Stimulated activated CD4-positive, alpha-beta T cell treated with anti-CD3 and anti-CD28 coated beads, Interleukin-2, amount 100 ng/mL, for 24 hours (primary cell): ENCODE measurements around the gene RASGRP2.
A peak's percentile ranks its signal among the peaks of the same experiment; 100 is the strongest.

Experiments used
- DNase-seq, 2 donors: peaks; one replicate each; pipeline ENCODE4 v3.0.0-alpha.2; 2020

The RASGRP2 gene

DNA sequence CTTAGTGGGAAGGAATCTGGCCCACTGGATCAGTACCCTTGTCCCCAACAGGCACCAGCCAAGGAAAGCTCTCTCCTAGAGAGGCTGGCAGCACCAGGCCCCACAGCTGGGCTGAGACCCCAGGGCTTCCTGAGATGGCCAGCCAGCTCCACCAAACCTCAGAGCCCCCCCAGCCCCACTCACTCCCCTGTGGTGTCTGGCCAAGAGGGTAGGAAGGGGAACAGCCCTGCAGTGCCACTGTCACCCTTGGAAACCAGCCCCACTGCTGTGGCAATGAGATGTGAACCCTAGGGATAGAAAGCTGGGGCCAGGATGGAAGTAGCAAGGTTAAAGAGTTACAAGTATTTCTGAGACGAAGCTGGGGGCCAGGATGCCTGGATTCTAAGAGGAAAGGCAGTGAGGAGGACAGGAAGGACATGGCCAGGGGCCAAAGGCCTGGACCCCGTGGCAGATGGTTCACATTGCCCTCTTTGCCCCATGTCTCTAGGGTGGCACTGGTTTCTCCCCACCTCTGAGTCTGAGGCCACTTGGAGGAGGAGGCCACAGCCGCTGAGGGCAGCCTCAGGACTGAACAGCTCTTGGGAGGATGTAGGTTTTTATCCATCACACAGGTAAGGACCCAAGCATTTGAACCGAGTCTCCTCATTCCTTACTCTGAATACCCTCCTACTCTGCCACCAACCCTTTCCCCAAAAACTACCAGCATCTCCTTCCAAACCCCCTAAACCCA is 49.8 kb downstream of the RASGRP2 start:
- DNase-seq = no peak

DNA sequence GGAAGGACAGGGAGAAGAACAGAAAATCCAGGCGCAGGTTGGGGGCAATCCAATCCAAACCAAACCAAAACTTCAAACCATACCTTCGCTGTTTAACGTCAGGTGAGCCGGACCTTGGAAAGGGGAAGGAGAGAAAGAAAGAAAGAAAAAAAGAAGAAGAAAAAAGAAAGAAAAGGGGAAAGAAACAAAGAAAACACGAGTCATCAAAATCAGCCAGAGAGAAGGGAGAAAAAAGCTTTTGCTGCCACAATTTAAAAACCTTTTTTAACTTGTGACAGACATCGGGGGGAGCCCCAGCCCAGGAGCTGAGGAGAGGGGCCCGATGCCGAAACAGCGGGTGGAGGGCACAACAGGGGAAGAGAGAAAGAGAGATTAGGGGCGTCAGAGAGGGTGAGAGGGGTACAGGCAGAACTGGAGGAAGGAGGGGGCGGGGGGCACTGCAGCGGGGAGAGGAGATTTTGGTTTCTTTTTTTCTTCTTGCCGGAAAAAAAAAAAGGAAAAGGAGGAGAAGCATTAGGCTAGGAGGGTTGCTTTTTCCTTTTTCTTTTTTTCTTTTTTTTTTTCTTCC is 51.1 kb downstream of the RASGRP2 start:
- no peak for DNase-seq

GRCh38 chr11:64691543-64691942 is 52.4 kb downstream of the RASGRP2 start:
- DNase-seq = no peak

- no peak for DNase-seq
Measured at GRCh38 chr11:64690235-64690634, 53.7 kb downstream of the RASGRP2 start.

GRCh38 chr11:64688534-64688982 is 55.4 kb downstream of the RASGRP2 start:
- DNase-seq = peak; percentile 96 to 97

DNA sequence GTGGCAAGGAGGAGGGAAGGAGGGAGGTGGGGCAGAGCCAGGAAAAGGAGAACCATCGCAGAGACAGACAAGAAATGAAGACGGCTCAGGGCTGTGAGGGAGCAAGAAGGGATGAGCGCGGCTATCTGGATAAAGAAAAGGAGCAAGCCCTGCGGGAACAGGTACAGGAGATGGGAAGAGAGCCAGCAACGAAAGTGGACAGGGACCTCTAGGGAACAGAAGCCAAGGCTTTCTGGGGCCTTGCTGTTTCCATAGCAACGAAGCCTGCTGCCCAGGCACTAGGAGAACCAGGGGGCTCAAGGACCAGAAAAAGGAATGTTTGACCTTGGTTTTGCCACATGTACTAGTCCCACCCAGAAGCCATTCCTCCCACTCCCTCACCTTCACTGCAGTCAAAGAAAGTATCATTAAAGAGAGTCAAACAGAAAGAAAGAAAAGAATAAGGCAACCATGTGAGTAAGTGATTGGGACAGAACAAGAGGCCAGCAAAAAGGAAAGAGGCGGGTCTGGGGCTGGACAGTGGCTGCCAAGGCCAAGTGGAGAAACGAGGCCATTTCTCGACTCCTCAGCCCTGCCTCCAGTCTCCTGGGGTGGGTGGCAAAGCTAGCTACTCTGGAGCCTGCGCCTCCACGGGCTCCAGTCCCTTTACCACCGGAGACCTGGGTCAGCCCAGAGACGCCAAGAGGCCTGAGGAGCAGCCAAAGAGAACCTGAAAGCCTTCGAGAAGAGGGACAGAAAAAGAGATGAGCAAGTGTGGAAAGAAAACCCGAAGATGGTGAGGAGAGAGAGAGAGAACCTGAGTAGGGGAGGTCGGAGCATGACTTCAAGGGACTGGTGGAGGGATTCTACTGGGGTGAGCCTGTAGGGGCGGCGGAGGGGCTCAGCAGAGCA is 56.1 kb downstream of the RASGRP2 start:
- no peak for DNase-seq

DNA sequence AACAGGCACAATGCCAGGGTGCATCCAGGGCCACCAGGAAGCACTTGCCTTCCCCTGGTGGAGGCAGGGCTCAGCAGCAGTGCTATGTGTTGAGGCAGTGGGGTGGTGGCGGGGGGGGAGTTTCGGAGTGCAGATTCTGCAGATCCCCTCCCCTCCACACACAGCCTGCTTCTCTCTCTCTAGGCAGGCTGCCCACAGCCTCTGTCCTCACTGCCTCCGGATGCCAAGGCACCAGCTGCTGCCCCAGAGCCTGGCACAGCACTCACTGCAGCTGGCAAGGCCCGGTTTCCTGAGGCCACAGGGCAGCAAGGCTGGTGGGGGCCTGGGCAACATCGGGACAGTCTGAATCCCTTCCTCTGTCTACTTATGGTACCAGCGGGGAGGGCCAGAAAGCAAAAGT is 56.7 kb downstream of the RASGRP2 start:
- no peak for DNase-seq

- DNase-seq = no peak
Measured at GRCh38 chr11:64686466-64687170, 57.3 kb downstream of the RASGRP2 start.

DNA sequence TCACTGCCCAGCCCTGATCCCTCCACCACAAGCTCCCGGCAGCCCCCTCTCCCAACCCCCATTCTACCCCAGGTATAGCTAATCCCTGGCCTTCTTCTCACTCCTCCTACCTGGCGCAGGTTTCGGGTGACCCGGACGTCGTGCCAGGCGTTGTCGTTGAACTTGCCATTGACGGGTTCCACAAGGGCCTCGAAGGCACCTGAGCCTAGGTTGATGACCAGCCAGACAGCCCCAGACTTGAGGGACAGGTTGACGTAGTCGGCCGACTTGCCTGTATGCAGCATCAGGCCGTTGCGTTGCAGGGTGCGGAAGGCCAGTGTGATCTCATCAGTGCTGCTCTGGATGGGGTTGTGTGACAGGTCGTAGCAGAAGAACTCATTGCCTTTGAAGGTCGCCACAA is 58.4 kb downstream of the RASGRP2 start:
- DNase-seq = no peak

DNA sequence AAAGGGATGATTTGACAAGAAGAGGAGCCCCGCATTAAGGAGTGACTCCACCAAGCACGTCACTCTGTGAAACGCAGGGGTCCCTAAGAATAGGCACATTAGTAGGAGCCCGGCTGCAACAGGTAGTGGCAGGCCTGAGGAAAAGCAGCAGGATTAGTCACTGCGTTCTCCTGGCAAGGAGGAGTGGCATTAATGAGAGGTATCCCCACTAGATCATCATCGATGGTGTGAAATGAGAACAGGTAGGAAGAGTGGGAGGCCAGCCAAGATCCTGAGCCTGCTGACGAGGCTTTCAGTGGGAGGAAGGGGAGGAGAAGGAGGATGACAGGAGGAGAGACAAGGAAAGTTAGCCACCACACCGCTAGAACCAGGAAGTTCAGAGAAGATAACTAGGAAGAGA is 59.6 kb downstream of the RASGRP2 start:
- DNase-seq = no peak

DNA sequence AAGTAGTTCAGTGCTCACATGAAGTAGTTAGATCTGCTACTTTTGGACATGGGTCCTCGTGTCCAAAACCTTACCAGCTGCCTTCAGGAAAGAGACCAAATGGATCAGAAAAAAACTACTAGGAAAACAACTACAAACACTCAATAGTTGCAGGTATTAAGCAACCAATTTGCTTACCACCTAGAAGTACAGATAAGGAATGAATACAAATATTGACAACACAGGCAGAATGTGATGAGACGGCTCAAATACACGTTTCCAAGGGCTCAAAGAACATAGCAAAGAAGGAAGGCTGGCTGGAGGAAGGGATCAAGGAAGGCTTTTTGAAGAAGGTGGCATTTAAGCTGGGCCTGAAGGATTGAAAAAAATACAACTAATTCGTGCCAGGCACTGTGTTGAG is 62.8 kb downstream of the RASGRP2 start:
- no peak for DNase-seq

DNA sequence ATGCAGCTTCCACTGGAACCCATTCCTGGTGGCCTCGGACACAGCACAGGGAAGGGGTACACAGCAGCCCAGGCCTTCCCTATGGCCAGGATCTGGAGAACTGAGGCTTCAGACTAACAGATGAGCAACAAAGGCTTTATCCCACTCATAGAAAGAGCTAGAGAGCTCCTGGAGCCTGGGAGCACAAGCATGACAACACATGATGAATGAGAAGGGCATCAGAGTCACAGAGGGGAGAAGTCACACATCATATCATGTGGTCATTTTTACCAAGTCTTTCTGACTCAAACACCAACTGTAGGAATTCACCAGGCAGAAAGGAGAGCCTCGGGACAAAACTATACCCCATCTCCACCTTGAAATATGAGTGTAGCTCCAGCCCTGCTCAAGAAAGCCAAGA is 64.1 kb downstream of the RASGRP2 start:
- no peak for DNase-seq

DNA sequence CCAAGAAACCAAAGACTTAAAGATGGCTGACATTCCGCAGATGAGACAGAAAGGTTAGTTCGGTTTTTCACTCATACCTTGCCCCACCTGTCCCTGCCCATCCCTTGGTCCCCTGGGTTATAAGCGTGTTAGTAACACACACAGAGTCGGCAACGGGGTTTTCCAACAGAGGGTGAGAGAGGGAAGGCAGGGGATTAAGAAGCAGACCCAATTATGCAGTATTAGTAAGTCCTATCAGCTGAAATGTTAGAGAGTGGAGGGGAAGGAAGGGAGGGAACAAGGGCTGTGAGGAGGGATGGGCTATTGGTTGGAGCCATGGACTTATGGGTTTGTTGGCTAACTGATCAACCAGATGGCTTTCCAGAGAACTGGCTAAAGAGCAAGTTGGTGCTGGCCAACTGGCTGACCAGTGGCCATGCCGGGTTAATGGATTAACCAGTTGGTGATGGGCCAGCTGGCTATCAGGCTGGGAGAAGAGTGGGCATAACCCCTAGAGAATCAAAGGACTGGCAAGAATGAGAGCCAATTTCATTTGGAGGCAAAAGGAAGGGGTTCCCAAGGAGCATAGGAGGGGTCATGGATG is 66.4 kb downstream of the RASGRP2 start:
- DNase-seq = no peak
